Measurements from ENCODE around the gene UBFD1.
"Not testable (repeated sequence)": the region's sequence is repeated elsewhere in the genome, so short reads cannot be mapped to it uniquely, and the experiment has no call there.

Gene UBFD1

GRCh38 chr16:23527961-23528643 is 29.4 kb upstream of the UBFD1 start:
- DNase-seq (ENCODE audit: low spot score) = no peak

- DNase-seq (ENCODE audit: low spot score) = no peak
Observed at GRCh38 chr16:23528644-23529310, 28.8 kb upstream of the UBFD1 start.

GRCh38 chr16:23530062-23530461 is 27.5 kb upstream of the UBFD1 start:
- DNase-seq (ENCODE audit: low spot score) = no peak

- no peak for DNase-seq (ENCODE audit: low spot score)
Observed at GRCh38 chr16:23532448-23532847, 25.1 kb upstream of the UBFD1 start.

GRCh38 chr16:23534868-23535860 is 22.4 kb upstream of the UBFD1 start:
- DNase-seq (ENCODE audit: low spot score) = no peak

- no peak for DNase-seq (ENCODE audit: low spot score)
Observed at GRCh38 chr16:23535901-23536300, 21.6 kb upstream of the UBFD1 start.

GRCh38 chr16:23537390-23537789 is 20.1 kb upstream of the UBFD1 start:
- DNase-seq (ENCODE audit: low spot score) = no peak

GRCh38 chr16:23538919-23539278 is 18.6 kb upstream of the UBFD1 start:
- no peak for DNase-seq (ENCODE audit: low spot score)

- no peak for DNase-seq (ENCODE audit: low spot score)
Observed at GRCh38 chr16:23539984-23540816, 17.3 kb upstream of the UBFD1 start.

GRCh38 chr16:23540817-23541178 is 16.7 kb upstream of the UBFD1 start:
- not testable (repeated sequence) for DNase-seq (ENCODE audit: low spot score)

- no peak for DNase-seq (ENCODE audit: low spot score)
Observed at GRCh38 chr16:23544436-23544835, 13.1 kb upstream of the UBFD1 start.

GRCh38 chr16:23549938-23550337 is 7.6 kb upstream of the UBFD1 start:
- DNase-seq (ENCODE audit: low spot score) = no peak

- no peak for DNase-seq (ENCODE audit: low spot score)
Observed at GRCh38 chr16:23552161-23552560, 5.4 kb upstream of the UBFD1 start.

GRCh38 chr16:23554536-23554935 is 3.0 kb upstream of the UBFD1 start:
- DNase-seq (ENCODE audit: low spot score) = no peak

- DNase-seq (ENCODE audit: low spot score) = no peak
Observed at GRCh38 chr16:23557779-23558702, 514 bp downstream of the UBFD1 start.

GRCh38 chr16:23561586-23561985 is 4.1 kb downstream of the UBFD1 start:
- DNase-seq (ENCODE audit: low spot score) = no peak

- no peak for DNase-seq (ENCODE audit: low spot score)
Observed at GRCh38 chr16:23562505-23562904, 5.0 kb downstream of the UBFD1 start.

GRCh38 chr16:23563186-23563585 is 5.7 kb downstream of the UBFD1 start:
- DNase-seq (ENCODE audit: low spot score) = no peak

GRCh38 chr16:23564575-23565363 is 7.2 kb downstream of the UBFD1 start:
- no peak for DNase-seq (ENCODE audit: low spot score)

GRCh38 chr16:23566724-23567123 is 9.2 kb downstream of the UBFD1 start:
- no peak for DNase-seq (ENCODE audit: low spot score)
